Erythroblast (primary cell): ENCODE data around the gene HACD2.

Experiments used
- GATA1 ChIP-seq: IDR thresholded peaks from 2 replicates; pipeline ENCODE4 v1.6.1; 2011; ENCODE audit warnings: low read depth, mild to moderate bottlenecking, control low read depth, low read length, moderate library complexity
- POLR2A ChIP-seq: IDR thresholded peaks from 2 replicates; pipeline ENCODE4 v1.6.1; 2011; ENCODE audit warnings: mild to moderate bottlenecking, low read length

GRCh38 chr3:123479891-123480290 is 105.0 kb downstream of the HACD2 start:
- TF ChIP-seq POLR2A (no peak), GATA1 (no peak)
